ENCODE results near the gene SENP7. TPM values are rescaled to one million over a fixed set of nuclear protein-coding genes. Genes with fewer than 3 reads are reported as not detected.
"Not testable (repeated sequence)": the region's sequence is repeated elsewhere in the genome, so short reads cannot be mapped to it uniquely, and the experiment has no call there.

SENP7 gene
- total RNA-seq, 1 donor from 2014 or later = 33.6 TPM

DNA sequence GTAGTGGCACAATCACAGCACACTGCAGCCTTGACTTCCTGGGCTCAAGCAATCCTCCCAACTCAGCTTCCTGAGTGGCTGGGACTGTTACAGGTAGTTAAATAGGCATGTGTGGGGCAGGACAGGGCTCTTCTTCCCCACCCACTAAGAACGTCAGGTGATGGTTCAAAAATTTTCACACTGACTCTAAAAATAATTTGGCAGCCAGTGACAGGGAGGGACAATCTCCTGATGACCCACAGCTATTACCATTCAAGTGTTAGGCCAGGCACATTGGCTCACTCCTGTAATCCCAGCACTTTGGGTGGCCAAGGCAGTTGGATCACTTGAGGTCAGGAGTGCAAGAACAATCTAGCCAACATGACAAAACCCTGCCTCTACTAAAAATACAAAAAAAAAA lies 36.5 kb upstream of the SENP7 start:
- H3K27ac Mint-ChIP-seq = no peak overlapping the region
- DNase-seq (ENCODE audit: extremely low spot score, unreplicated experiment) = no peak
- H3K4me1 Mint-ChIP-seq (ENCODE audit: unreplicated experiment) = no peaks in the 10 kb centered on the region
- no peaks in the 10 kb centered on the region for H3K9me3 Mint-ChIP-seq
- no peak overlapping the region for H3K4me3 Mint-ChIP-seq
- H3K27me3 Mint-ChIP-seq = peaks cover 6% of the 10 kb centered on the region
- H3K36me3 Mint-ChIP-seq = no peaks in the 10 kb centered on the region
- TF ChIP-seq CTCF (conservative IDR thresholded peaks at IDR 0.05) = no peak

- Mint-ChIP-seq H3K27me3 (peaks cover 6% of the 10 kb centered on the region), H3K4me3 (no peak overlapping the region), H3K36me3 (no peaks in the 10 kb centered on the region), H3K9me3 (no peaks in the 10 kb centered on the region), H3K4me1 (ENCODE audit: unreplicated experiment) (no peaks in the 10 kb centered on the region), H3K27ac (no peak overlapping the region)
- no peak for DNase-seq (ENCODE audit: extremely low spot score, unreplicated experiment)
- TF ChIP-seq CTCF (conservative IDR thresholded peaks at IDR 0.05) = no peak
Measured at GRCh38 chr3:101548527-101549105, 35.6 kb upstream of the SENP7 start.

- Mint-ChIP-seq H3K27ac (no peak overlapping the region), H3K4me1 (ENCODE audit: unreplicated experiment) (no peaks in the 10 kb centered on the region), H3K4me3 (no peak overlapping the region), H3K36me3 (no peaks in the 10 kb centered on the region), H3K9me3 (no peaks in the 10 kb centered on the region), H3K27me3 (peaks cover 10% of the 10 kb centered on the region)
- TF ChIP-seq CTCF (conservative IDR thresholded peaks at IDR 0.05) = peak; percentile 18
- DNase-seq (ENCODE audit: extremely low spot score, unreplicated experiment) = no peak
Measured at GRCh38 chr3:101544161-101544850, 31.3 kb upstream of the SENP7 start.

DNA sequence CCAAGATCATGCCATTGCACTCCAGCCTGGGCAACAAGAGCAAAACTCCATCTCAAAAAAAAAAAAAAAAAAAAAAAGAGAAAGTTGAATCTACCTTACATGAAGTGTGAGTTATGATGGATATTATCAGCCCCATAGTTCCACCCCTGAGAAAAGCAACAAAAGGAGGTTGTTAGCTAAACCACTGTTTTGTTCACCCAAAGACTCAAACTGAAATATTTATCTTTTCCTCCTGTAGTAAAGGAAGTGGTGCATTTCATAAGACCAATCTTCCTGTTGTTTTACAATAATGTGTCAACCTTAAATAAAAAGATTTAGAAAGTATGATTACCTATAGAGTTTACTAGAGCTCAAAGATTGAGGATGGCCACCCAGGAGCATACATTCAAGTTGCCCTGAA lies 29.9 kb upstream of the SENP7 start:
- no peak overlapping the region for H3K27ac Mint-ChIP-seq
- no peak overlapping the region for H3K4me3 Mint-ChIP-seq
- TF ChIP-seq CTCF (conservative IDR thresholded peaks at IDR 0.05) = no peak

DNA sequence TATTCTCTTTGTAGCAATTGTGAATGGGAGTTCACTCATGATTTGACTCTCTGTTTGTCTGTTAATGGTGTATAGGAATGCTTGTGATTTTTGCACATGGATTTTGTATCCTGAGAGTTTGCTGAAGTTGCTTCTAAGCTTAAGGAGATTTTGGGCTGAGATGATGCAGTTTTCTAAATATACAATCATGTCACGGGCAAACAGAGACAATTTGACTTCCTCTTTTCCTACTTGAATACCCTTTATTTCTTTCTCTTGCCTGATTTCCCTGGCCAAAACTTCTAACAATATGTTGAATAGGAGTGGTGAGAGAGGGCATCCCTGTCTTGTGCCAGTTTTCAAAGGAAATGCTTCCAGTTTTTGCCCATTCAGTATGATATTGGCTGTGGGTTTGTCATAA lies 23.9 kb upstream of the SENP7 start:
- peaks cover 29% of the 10 kb centered on the region for H3K27me3 Mint-ChIP-seq

More for the DNA sequence above, 29.9 kb upstream of the SENP7 start:
- Mint-ChIP-seq H3K36me3 (no peaks in the 10 kb centered on the region), H3K9me3 (no peaks in the 10 kb centered on the region), H3K27me3 (peaks cover 20% of the 10 kb centered on the region), H3K4me1 (ENCODE audit: unreplicated experiment) (no peaks in the 10 kb centered on the region)
- no peak for DNase-seq (ENCODE audit: extremely low spot score, unreplicated experiment)

DNA sequence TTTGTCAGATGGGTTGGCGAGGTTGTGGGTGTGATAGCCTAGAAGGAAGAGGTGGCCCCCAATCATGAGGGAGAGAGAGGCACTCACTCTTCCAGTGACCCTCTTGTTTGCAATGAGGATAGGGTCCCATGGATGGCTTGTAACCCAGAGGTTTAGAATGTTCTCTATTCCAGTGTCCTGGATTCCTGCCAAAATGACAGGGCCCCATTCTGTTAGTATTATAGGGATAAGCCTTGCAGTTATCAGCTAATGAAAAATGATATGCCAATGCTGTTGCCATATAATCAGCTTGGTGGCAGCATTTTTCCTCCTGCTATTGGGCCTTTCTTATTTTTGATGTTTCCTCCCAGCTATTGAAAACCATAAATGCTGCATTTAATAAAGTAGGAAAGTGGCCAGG lies 23.3 kb upstream of the SENP7 start:
- H3K4me1 Mint-ChIP-seq (ENCODE audit: unreplicated experiment) = peaks cover 4% of the 10 kb centered on the region
- no peak overlapping the region for H3K4me3 Mint-ChIP-seq
- H3K27me3 Mint-ChIP-seq = peaks cover 29% of the 10 kb centered on the region
- H3K36me3 Mint-ChIP-seq = no peaks in the 10 kb centered on the region
- DNase-seq (ENCODE audit: extremely low spot score, unreplicated experiment) = no peak
- H3K9me3 Mint-ChIP-seq = peaks cover 3% of the 10 kb centered on the region
- no peak overlapping the region for H3K27ac Mint-ChIP-seq
- no peak for TF ChIP-seq CTCF (conservative IDR thresholded peaks at IDR 0.05)

More for the DNA sequence above, 23.9 kb upstream of the SENP7 start:
- DNase-seq (ENCODE audit: extremely low spot score, unreplicated experiment); H3K4me3 Mint-ChIP-seq; H3K9me3 Mint-ChIP-seq; H3K36me3 Mint-ChIP-seq; H3K4me1 Mint-ChIP-seq (ENCODE audit: unreplicated experiment); H3K27ac Mint-ChIP-seq: not testable (repeated sequence)
